ENCODE measurements around the gene AQP7.

GRCh38 chr9:33372900-33373299 lies 29.5 kb downstream of the AQP7 start:
- no peak for TF ChIP-seq TAF1 (IDR thresholded peaks at IDR 0.05; ENCODE audit: control insufficient read depth, extremely low read depth, insufficient read depth, low read length, severe bottlenecking)
- no peak for TF ChIP-seq EZH2 (IDR thresholded peaks at IDR 0.05; ENCODE audit: borderline replicate concordance, low read depth, low read length)
- no peak for TF ChIP-seq NFIX (CRISPR knock-in tag; IDR thresholded peaks at IDR 0.05; ENCODE audit: low read depth)
- TF ChIP-seq CTCF (IDR thresholded peaks at IDR 0.05 in 2 of 3, conservative IDR thresholded peaks at IDR 0.05 in 1 of 3; ENCODE audit: insufficient read depth in 2 of 3, low read depth in 1 of 3, low read length in 3 of 3) = no peak
- no peak for TF ChIP-seq NRF1 (conservative IDR thresholded peaks at IDR 0.05 in 1 of 2, IDR thresholded peaks at IDR 0.05 in 1 of 2)
- TF ChIP-seq ETV1 (tag; conservative IDR thresholded peaks at IDR 0.05; ENCODE audit: low read depth) = no peak
- TF ChIP-seq HMGXB4 (CRISPR knock-in tag; IDR thresholded peaks at IDR 0.05) = no peak
- TF ChIP-seq E2F4 (CRISPR knock-in tag; IDR thresholded peaks at IDR 0.05; ENCODE audit: low read depth) = no peak
- no peak for TF ChIP-seq ELF4 (CRISPR knock-in tag; IDR thresholded peaks at IDR 0.05)
- no peak for TF ChIP-seq ZBTB33 (CRISPR knock-in tag; IDR thresholded peaks at IDR 0.05)
- TF ChIP-seq GABPA (tag; conservative IDR thresholded peaks at IDR 0.05; ENCODE audit: low read depth) = no peak
